ENCODE results near the gene RAB3GAP2.
A peak's percentile ranks its signal among the peaks of the same experiment; 100 is the strongest.

RAB3GAP2 gene

GRCh38 chr1:220281159-220281574 is 8.9 kb upstream of the RAB3GAP2 start:
- DNase-seq (ENCODE audit: extremely low read depth, low read depth): no peak
- TF ChIP-seq CTCF (IDR thresholded peaks at IDR 0.05; ENCODE audit: low read depth, low read length): peak; percentile 48

- DNase-seq (ENCODE audit: extremely low read depth, low read depth): no peak
- no peak for TF ChIP-seq CTCF (IDR thresholded peaks at IDR 0.05; ENCODE audit: low read depth, low read length)
Measured at GRCh38 chr1:220280249-220280648, 8.0 kb upstream of the RAB3GAP2 start.

- no peak for DNase-seq (ENCODE audit: extremely low read depth, low read depth)
- no peak for TF ChIP-seq CTCF (IDR thresholded peaks at IDR 0.05; ENCODE audit: low read depth, low read length)
Measured at GRCh38 chr1:220278991-220279390, 6.7 kb upstream of the RAB3GAP2 start.

GRCh38 chr1:220275430-220275829 is 3.2 kb upstream of the RAB3GAP2 start:
- TF ChIP-seq CTCF (IDR thresholded peaks at IDR 0.05; ENCODE audit: low read depth, low read length): no peak
- DNase-seq (ENCODE audit: extremely low read depth, low read depth): no peak

- no peak for TF ChIP-seq CTCF (IDR thresholded peaks at IDR 0.05; ENCODE audit: low read depth, low read length)
- no peak for DNase-seq (ENCODE audit: extremely low read depth, low read depth)
Measured at GRCh38 chr1:220274251-220274855, 2.1 kb upstream of the RAB3GAP2 start.

GRCh38 chr1:220272841-220273090 is 513 bp upstream of the RAB3GAP2 start:
- DNase-seq (ENCODE audit: extremely low read depth, low read depth): no peak
- no peak for TF ChIP-seq CTCF (IDR thresholded peaks at IDR 0.05; ENCODE audit: low read depth, low read length)

- TF ChIP-seq CTCF (IDR thresholded peaks at IDR 0.05; ENCODE audit: low read depth, low read length): no peak
Measured at GRCh38 chr1:220271706-220272046, 577 bp downstream of the RAB3GAP2 start.

More at GRCh38 chr1:220271706-220272046, 577 bp downstream of the RAB3GAP2 start:
- no peak for DNase-seq (ENCODE audit: extremely low read depth, low read depth)
